CD4-positive, alpha-beta T cell treated with Interleukin-2 at 100 ng/mL for 4 hours (primary cell): ENCODE results near the gene DPPA3.
"Not testable (repeated sequence)": the region's sequence is repeated elsewhere in the genome, so short reads cannot be mapped to it uniquely, and the experiment has no call there.

ENCODE experiments used
- DNase-seq: peaks from one replicate; pipeline ENCODE4 v3.0.0-alpha.2; 2020; ENCODE audit warnings: low spot score

The DPPA3 gene

GRCh38 chr12:7711133-7711532 lies at the start of gene DPPA3:
TSS of gene DPPA3 (plus strand) at chr12:7711433. CDS start at chr12:7711571, 138 bp downstream.
- no peak for DNase-seq

DNA sequence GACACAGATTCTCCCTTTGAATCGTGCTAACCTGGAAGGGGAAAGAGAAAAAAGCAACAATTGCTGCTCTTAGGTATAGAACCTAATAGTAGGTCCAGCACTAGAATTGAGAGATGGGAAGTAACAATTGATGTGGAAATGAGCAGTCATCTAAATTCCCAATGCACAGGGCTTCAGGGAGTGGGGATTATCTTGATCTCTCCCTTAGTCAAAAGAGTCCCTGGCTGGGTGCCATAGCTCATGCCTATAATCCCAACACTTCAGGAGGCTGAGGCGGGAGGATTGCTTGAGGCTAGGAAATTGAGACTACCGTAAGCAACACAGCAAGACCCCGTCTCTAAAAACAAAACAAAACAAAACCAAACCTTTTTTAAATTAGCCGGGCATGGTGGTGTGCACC lies 49.5 kb upstream of the DPPA3 start:
- no peak for DNase-seq

GRCh38 chr12:7666595-7666994 lies 44.6 kb upstream of the DPPA3 start:
- no peak for DNase-seq

DNA sequence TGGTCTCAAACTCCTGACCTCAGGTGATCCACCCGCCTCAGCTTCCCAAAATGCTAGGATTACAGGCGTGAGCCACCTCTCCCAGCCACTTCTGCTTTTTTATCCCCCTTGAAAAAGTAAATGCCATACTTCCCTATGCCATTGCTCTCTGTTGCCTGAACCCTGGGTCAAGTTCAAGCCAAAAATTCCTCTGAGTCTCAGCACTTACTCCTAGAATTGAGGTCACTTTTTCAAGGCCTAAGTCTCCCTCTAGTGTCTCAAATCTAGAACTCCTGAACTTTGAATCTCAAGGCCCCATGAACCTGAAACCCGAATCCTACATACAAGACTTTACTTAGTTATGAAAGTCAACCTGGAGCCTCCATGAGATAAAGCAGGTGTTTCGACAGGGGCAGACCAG lies 44.1 kb upstream of the DPPA3 start:
- no peak for DNase-seq

DNA sequence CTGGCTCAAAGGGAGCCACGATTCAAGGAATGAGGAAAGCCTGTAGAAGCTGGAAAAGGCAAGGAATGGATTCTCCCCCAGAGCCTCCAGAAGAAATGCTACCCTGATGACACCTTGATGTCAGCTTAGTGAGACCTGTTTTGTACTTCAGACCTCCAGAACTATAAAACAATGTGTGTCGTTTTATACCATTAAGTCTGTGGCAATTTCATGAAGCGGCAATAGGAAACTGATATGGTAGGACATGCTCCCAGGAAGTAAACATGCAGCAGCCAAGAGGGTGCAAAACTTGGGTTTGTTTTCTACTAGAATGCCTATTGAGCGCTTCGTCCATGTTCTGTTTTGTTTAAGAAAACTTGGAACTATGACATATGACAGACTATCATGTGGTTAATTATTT lies 43.1 kb upstream of the DPPA3 start:
- no peak for DNase-seq

- DNase-seq, result not testable (repeated sequence)
These were observed 35.8 kb upstream of the DPPA3 start for GRCh38 chr12:7675455-7675854.

GRCh38 chr12:7677432-7677888 lies 33.8 kb upstream of the DPPA3 start:
- DNase-seq, result peak; percentile 15

- DNase-seq, result no peak
These were observed 32.5 kb upstream of the DPPA3 start for GRCh38 chr12:7678744-7679143.

- DNase-seq, result no peak
These were observed 31.8 kb upstream of the DPPA3 start for GRCh38 chr12:7679251-7680045.

GRCh38 chr12:7681535-7681934 lies 29.7 kb upstream of the DPPA3 start:
- no peak for DNase-seq

DNA sequence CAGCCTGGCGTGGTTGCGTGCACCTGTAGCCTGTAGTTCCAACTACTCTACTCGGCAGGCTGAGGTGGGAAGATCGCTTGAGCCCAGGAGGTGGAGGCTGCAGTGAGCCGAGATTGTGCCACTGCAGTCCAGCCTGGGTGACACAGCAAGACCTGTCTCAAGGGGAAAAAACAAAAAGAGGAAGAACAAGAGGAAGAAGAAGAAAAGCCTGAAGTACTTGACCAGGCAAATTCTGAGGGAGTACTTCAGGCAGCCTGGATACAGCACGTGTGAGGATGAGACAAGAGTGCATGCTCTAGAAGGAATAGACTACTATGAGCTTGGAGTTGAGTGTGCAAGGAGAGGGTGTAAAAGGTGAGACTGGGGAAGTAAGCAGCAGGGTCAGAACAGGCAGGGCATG lies 17.4 kb upstream of the DPPA3 start:
- DNase-seq, result no peak

- no peak for DNase-seq
These were observed 16.5 kb upstream of the DPPA3 start for GRCh38 chr12:7694556-7695236.

GRCh38 chr12:7695237-7695560 lies 16.0 kb upstream of the DPPA3 start:
- no peak for DNase-seq

DNA sequence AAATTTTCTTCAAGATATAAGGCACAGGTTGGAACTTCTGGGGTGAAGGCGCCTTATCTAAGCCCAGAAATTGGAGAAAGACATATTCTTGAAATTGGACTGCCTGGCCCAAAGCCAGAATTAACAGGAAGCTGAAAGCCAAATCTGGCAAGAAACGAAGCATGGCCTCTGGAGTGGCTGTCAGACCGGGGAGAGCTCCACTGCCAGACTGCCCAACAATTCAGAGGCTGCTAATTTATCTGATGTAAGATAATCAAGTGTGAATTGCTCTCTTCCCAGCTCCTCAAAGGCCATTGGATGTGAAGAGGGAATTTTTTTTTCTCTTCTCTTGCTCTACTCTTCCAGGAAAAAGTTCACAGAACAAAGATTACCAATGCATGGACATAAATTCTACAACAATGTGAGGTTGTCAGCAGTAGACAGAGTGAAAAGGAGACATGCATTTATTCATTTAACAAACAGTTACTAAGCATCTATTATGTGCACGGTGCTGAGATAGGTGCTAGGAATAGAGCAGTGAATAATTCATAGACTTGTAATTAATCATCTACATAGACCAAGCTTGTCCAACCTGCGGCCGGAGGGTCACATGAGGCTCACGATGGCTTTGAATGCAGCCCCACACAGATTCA lies 15.6 kb upstream of the DPPA3 start, which contains the start of gene GDF3:
Gene GDF3, minus strand, starts transcription at position 210 of the 632 bp plus-strand sequence. Its CDS starts 47 bp downstream, at position 163.
- DNase-seq, result no peak

- no peak for DNase-seq
These were observed 5.4 kb upstream of the DPPA3 start for GRCh38 chr12:7705846-7706245.

DNA sequence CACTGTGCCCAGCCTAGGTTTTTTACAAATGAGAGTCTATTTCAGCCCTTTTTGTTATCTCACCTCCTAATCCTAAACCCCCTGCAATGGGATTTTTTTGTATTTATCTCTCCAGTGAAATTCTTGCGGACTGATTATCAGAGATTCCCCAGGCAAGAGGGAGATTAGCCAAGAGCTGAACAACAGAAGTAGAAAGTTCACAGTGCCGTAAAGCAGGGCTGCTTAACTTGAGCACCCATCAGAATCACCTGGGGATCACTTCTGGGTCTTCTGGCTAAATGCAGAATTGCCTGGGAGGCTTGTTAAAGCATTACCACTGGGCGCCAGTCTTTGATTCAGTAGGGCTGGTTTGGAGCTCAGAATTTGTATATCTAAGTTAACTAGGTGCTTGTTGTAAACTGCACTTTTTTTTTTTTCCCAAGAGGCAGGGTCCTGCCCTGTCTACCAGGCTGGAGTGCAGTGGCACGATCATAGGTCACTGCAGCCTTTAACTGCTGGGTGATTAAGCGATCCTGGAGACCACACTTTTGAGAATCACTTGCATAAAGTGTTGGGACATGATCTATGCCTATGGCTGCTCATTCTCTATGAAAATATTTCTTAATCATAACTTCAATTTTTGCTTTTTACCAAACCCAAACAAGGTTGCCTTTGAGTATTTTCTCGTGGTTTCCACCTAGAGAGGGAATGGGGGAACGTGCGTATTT lies 1.1 kb upstream of the DPPA3 start:
- DNase-seq, result no peak

DNA sequence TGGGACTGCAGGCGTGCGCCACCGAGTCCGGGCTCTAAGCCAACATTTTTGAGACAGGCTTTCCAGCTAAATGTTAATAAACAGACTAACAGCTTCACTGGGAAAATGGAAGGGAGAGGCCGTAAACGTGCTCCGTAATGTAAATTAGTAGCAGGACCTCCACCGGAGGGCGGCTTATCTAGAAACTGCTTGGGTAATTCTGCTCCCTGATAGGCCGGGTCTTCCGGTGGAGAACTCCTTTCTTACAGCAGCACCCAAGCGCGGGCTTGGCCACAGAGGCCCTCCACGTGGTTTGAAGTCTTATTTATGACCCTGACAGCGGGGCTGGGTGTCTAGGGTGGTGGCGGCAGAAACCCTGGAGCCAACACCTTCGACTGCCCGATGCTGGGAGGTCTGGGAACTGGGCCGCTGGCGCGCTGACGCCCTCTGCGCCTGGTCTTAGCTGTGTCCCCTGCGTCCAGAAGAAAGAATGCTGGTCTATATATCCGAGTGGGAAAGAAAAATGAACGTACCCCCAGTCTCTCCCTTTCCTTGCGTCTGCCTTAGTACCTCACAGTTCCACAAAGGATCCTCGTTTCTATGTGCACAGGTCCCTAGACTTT lies 1.7 kb downstream of the DPPA3 start:
- DNase-seq, result no peak

GRCh38 chr12:7716381-7716780 lies 5.1 kb downstream of the DPPA3 start:
- no peak for DNase-seq

GRCh38 chr12:7719946-7720730 lies 8.9 kb downstream of the DPPA3 start:
- no peak for DNase-seq

DNA sequence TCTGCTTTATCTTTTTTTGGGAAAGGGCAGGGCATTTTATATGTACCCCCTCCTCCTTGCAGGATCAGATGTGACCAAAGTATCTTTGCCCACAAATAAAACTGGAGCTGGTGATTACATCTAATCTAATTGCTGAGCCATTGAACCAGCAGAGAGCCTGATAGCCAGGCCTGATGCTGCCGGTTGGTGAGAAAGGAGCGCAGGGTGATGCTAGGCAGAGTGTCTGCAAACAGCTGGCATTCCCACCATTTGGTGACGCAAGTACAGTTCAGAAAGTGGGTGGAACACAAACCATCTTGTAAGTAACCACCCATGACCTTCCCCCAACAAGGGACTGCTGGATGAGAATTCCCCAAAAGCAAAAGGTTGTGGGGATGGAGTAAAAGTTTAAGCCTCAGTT lies 12.7 kb downstream of the DPPA3 start:
- no peak for DNase-seq

- no peak for DNase-seq
These were observed 18.5 kb downstream of the DPPA3 start for GRCh38 chr12:7729746-7730145.
